GM21381 (cell line): ENCODE data around the gene KDM1B.
A peak's percentile ranks its signal among the peaks of the same experiment; 100 is the strongest.

Experiments used
- ATAC-seq: cut with Tn5 transposase; IDR thresholded peaks from one replicate; pipeline ENCODE4 v1.9.1; 2021; ENCODE audit warnings: mild to moderate bottlenecking, moderate library complexity; ENCODE audit not compliant: unreplicated experiment

The KDM1B gene, protein sequence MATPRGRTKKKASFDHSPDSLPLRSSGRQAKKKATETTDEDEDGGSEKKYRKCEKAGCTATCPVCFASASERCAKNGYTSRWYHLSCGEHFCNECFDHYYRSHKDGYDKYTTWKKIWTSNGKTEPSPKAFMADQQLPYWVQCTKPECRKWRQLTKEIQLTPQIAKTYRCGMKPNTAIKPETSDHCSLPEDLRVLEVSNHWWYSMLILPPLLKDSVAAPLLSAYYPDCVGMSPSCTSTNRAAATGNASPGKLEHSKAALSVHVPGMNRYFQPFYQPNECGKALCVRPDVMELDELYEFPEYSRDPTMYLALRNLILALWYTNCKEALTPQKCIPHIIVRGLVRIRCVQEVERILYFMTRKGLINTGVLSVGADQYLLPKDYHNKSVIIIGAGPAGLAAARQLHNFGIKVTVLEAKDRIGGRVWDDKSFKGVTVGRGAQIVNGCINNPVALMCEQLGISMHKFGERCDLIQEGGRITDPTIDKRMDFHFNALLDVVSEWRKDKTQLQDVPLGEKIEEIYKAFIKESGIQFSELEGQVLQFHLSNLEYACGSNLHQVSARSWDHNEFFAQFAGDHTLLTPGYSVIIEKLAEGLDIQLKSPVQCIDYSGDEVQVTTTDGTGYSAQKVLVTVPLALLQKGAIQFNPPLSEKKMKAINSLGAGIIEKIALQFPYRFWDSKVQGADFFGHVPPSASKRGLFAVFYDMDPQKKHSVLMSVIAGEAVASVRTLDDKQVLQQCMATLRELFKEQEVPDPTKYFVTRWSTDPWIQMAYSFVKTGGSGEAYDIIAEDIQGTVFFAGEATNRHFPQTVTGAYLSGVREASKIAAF

DNA sequence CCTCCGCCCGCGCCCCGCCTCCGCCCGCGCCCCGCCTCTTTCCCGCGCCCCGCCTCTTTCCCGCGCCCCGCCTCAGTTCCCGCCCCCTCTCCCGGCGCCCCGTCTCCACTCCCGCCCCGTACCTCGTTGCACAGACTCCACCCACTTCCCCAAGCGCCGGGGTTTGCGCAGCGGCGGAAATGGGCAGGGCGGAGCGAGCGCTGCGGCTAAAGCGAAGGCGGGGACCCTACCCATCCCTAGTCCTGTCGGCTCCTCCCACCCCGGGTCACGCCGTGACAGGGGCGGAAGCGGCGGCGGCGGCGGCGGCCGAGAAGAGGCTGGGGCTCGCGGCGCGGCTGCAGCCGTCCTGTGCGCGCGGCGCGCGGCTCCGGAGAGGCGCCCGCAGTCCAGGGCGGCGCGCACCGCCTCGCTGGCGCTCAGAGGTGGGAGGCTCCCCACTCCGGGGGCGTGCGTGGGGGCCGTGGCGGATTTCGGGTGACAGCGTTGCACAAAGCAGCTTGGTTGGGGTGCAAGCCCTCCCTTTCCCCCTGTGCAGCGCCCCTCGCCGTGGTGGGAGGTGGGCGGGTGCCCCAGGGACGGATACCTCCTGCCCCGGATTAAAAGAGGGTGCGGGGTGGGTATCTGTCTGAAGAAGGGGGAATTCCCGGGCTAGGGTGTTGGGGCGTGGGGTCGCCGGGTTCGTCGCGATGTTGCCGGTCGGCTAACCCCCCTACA, at the start of gene KDM1B:
KDM1B (plus strand) TSS at position 273 of the 714 bp plus-strand sequence. CDS start 4,474 bp downstream, outside the sequence.
- peak; percentile 84 for ATAC-seq

DNA sequence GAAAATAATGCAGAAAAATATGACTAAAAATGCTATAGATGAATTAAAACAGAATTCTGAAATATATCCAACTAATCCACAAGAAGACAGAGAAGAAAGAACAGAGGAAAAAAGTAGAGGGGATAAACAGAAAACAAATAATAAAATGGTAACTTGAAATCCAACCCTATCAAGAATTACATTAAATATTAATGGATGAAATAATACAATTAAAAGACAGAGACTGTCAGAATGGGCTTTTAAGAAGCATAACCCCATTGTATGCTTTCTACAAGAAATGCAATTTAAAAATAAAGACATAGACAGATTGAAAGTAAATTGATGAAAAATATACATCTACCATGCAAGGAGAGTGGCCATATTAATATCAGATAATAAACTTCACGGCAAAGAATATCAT, 48.2 kb upstream of the KDM1B start:
- no peak for ATAC-seq

DNA sequence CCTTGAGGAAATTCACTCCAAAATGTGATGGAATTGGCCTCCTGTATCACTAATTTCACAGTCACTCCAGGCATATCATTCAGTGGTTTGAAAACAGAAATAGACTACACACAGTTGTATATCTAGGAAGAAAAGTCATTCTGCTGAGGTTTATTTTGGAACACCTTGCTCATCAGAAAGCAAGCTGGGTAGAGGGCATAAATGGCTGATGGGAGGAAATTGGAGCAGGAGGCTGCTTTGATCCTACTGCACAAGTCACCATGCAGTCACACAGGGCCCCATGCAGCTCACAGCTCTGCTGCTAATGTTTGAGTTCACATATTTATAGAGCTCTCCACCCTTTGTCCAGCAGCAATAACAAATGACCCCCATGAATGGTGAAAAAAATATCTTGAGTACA, 45.1 kb upstream of the KDM1B start:
- ATAC-seq: no peak

DNA sequence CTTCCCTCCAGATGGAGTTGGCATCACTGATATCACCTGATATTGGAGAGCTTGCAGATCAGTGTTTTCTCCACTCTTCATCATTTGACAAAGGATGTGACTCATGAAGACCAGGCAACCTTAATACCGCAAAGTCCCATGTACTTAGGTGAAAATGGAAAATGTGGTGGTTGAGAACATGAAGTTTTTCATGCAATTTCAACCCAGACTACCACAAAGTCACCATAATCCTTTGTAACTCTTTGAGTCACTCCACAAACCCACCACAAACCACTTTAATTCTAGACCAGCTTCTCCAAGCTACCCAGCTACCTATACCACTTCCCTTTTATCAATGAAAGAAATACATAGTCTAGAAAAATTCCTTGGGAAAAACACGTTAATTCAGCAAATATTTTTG, 39.9 kb upstream of the KDM1B start:
- no peak for ATAC-seq

DNA sequence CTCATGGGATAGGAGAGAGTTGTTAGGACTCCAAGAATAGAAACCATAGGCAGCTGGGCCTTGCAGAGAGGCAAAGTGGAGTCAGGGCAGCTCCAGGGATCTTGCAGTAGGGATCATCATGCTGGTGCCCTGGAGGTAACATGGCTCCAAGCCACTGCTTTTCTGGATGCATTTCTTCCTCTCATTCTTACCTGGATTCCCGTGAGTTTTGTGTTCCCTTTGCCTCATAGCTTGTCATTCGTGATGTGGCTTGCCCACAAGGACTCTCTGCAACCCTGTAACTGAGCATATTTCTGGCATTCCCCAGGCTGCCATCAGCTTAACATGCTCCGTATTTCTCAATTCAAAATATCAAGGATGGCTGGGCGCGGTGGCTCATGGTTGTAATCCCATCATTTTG, 38.1 kb upstream of the KDM1B start:
- ATAC-seq: no peak

DNA sequence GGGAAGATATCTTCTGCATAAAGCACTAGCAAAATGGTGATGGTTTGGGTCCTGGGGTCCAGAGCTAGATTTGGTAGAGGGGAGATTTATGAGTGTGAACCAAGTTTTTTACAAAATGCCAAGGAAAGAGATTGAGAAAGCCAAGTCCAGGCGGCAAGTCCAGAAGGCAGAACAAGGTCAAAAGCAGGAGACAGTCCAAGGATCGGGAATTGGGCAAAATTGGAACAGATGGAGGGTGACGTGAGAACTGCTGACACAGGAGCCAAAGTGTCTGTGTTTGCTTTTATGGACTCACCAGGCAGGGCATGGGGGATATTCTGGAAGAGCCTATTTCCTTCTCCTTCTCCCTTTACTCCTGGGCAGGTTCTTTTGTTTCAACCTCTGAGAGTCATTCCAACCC, 36.9 kb upstream of the KDM1B start:
- ATAC-seq: no peak

DNA sequence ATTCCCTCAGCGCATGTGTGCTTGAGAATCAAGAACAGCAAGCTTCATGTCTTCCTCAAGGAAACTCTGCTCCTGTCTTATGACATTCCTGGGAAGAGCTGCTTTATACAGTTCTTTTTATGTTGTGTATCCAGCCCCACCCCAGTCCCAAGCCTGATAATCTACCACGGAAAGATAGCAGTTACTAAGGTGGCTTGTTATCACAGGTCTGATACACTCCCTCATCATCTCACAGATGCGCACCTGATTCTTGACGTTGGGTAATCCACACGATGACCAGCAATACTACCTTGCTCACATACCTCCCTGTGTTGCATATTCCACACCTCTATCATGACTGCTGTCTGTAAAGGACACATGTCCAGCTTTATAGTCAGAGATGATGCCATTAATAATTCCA, 36.0 kb upstream of the KDM1B start:
- ATAC-seq: no peak

DNA sequence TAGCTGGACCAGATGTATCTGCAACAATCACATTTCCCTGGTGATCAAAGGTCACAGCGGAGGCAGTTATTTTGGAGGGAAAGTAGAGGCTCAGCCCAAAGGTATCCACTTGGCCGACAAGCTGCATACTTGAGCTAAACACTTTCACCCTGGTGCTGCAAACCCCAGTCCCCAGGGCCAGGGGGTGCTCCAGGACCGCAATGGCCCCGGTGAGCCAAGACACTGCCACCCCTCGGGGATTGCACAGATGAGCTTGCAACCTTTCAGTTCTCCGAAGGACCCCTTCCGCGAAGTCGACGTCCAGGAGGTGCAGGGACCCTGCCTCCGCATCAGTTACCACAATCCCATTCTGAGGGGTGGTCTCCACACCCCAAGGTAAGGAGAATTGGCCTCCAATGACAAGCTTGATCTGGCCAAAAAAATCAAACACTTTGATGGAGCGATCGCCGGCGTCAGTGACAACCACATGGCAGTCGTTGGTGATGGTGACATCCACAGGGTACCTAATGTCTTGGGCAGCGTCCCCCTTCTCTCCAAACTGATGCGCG, 33.6 kb upstream of the KDM1B start:
- ATAC-seq: no peak

DNA sequence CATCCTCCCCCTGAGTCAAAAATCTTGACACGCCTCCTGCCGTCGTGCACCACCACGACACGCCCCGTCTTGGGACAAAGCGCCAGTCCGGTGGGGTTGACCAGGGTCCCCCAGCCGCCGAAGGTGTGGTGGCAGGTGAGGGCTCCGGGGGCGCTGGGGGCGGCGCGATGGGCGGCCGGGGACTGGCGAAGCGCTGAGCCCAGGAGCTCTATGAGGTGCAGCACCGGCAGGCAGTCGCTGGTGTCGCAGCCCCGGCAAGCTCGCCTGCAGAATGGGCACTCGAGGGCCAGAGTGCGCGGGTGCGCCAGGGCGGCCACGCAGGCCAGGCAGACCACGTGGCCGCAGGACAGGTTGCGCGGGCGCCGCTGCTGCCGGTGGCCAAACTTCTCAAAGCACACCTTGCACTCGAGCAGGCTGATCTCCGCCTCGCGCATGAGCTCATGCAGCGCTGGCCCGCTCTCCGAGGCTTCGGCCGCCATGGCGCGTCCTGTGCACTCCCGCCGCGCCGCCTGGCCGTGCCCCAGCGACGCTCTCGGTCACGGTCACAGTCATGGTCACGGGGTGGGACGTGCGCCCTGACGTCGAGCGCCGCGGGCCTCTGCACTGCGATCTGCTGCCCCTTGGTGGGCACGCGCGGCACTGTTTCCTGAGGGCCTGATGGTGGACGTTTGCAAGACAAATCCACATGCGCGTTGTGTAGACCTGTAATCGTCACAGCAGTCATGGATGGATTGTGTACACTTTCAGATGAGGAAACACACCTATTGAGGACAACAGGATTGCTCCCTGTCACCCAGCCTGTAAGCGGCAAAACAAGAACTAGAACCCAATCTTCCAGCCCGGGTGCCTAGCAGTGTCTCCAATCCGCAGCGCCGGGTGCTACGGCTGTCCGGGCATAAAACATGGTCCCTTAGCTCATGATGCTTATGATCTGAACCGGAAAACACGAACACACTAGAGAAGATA, 32.8 kb upstream of the KDM1B start, which contains the start of gene NHLRC1:
NHLRC1 (minus strand) TSS at position 550 of the 966 bp plus-strand sequence; CDS start at position 479, 71 bp downstream.
- ATAC-seq: peak; percentile 99

DNA sequence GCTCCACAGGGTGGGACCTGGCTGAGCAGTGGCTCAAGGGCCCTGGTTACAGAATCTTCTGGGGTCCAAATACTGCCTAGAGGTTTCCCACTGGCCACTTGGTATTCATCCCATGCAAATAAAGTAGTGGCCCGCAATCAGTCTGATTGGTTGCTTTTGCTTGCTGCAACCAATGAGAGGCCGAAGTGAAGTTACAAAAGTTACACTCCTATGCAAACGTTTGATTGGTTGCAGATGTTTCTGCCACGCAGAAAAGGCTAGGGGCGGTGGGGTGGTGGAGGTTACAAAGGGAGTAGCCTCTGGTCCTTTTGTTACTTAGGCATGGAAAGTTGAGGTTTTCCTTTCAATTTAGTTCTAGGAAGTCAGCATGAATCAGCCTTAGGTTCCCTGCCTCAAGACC, 29.1 kb upstream of the KDM1B start:
- no peak for ATAC-seq

DNA sequence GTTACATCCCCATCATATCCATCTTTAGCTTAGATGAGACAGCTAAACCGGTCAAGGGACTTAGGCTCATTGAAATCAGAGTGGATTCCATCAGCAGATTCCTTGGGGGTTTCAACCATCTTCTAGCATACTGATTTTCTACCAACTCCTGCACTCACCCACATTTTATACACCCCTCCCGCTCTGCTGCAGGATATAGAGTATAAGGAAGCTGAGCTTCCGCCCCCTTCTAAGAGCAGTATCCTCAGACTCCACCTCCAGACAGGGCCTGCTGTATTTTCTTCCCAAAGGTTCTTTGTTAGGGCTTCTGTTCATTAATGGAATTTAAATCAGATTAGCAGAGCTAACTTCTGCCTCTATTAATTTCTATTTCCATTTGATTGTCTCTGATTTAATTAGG, 22.9 kb upstream of the KDM1B start:
- ATAC-seq: no peak

DNA sequence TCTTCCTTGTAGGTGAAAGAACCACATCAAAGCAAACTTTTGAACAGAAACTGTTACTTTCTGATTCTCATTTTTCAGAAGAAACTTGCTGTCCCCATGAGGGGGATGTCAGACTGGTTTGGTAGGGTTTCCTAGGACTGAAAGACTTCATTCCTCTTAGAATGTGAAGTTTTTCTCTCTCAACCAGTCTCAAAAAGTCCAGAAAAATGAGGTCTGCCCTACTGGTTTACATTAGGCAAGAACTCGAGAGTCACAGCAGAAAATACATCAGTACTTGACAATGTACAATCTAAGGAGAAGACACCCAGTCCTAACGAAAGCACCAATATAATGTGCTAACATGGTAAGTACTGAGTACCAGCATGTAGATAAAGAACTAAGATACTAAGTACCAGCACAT, 20.1 kb upstream of the KDM1B start:
- no peak for ATAC-seq

DNA sequence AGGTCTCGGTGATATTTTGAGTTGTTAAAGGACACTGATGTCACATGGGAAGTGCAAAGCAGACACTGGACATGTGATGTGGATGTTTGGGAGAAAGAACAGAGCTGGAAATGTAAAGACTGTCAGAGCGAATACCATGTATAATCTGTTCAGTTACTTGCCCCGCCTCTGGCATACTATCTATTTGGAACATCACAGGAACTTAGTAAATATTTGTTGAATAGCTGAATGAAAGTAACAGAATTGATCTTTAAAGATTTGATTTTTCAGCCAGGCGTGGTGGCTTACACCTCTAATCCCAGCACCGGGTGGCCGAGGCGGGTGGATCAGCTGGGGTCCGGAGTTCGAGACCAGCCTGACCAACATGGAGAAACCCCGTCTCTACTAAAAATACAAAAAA, 19.0 kb upstream of the KDM1B start:
- no peak for ATAC-seq

DNA sequence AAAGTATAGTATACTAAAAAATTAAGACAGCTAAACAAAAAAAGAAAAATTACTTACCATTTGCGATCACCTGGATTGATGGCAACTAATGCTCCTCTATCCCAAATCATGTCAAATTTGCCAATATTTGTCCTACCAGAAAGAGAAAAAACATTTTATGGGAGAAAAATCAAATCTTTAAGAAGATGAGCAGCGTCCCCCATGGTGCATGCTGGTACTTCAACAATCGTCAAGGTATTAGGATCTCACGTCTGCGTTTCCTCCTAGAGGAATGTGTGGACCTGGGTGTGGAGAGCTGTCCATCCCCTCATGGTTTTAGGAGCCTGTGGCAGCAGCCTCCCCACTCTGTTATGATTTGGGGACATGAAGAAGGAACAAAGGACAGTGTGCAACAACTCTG, 16.3 kb upstream of the KDM1B start:
- ATAC-seq: no peak

DNA sequence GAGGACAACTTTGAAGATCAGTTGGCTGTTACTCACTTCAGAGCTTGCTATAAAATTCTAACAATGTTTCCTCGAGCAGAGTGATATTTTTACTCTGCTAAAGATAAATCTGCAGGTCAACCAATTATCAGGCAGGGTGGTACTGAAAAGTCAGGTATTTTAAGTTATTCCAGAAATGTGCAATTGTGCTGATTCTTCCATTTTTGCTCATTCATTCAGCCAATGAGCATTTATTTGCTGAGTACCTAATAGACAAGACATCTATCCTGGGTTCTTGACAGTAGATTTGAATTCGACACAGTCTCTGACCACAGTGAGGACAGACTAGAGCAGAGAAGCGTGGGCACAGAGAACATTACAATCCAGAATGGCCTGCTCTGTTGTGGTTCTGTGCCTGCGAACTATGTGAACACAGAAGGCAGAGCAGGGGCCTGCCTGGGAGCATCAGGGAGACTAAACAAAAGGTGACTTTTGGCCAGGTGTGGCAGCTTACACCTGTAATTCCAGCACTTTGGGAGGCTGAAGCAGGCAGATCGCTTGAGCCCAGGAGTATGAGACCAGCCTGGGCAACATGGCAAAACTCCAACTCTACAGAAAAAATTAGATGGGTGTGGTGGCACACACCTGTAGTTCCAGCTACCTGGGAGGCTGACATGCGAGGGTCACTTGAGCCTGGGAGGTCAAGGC, 15.1 kb upstream of the KDM1B start:
- ATAC-seq: no peak

DNA sequence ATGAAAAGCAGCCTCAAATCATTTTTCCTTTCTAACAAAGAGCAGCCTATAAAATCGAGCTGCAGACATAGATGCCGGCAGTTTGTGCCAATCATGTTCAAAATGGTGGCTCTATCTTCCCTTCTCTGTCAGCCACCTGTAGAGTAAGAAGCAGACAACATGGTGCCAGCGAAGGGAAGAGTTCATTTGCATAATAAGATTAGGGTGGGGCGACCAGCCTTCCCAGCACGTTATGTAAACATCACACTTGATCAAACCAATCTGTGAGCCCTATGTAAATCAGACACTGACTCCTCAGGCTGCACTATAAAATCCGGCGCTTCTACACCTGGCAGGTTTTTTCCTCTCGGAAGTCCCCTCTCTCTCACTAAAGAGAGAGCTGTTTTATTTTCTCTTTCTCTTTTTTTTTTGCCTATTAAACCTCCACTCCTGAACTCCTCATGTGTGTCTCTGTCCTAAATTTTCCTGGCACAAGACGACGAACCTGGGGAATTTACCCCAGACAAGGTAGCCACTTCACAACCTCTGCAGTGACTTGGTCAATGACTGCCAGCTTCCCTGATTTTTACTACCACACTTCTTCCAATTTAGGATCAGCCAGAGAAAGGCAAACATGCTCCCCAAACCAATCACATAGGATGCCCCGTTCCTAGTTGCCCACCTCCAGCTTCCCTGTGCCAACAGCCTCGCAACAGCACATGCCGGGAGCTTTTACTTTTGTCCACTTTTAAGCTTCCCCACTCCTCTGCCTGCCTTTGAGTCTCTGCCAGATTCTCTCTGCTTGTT, 13.2 kb upstream of the KDM1B start:
- ATAC-seq: no peak

DNA sequence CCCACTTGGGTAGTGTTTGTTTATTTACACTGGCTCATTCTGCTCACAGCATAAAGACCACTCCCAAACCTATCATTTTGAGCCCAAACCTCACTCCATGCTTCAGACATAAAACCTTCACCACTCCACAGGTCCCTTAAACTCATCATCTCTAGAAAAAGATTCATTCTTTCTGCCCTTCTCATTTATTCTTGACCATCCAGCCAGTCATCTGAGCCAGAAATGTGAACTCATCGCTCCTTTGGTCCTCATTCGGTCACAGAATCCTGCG, 12.7 kb upstream of the KDM1B start:
- ATAC-seq: no peak

DNA sequence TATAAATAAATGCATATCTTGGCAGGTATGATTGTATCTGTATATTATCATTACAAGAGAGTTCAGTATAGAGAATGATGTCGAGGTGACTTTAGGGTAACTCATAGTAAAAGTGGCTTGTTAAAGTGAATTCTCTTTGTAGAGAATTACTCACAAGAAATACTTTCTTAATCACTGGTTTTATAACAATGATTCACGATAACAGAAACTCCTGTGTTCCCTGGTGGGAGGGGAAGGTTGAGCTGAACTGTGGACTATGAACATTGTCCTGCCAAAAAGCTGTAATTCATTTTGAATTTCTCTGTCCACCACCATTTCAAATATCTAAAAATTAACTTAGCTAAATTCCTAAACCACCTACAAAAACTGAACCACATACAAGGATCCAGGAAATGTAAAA, 8.1 kb upstream of the KDM1B start:
- ATAC-seq: no peak

DNA sequence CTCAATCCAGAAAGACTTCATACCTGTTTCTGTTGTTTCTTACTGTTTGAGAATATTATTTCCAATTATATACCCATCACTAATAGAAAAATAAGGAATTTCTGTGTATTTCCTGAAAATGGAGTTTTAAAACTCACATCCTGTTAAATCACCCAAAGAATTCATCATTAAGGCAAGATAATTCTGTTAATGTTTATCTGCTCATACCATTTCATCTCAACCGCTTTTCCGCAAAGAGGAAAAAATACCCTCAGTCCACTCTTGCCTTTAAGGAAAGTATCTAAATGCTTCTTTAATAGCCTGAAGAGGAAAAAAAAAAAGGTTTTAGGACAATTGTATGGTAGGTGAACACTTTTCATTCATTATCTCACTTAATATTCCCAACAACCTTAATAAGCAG, 7.6 kb upstream of the KDM1B start:
- no peak for ATAC-seq
